Progenitor cell of endocrine pancreas (in vitro differentiated cells): ENCODE data around the gene PGGHG. TPM values are rescaled to one million over a fixed set of nuclear protein-coding genes. Genes with fewer than 3 reads are reported as not detected.

Experiments used
- DNase-seq: peaks from one replicate; pipeline ENCODE4 v3.0.0; 2021; ENCODE audit warnings: low spot score; ENCODE audit not compliant: unreplicated experiment
- H3K27ac Mint-ChIP-seq: 2 replicates; pipeline ENCODE4 v1.8.0; 2021; ENCODE audit warnings: mild to moderate bottlenecking, moderate library complexity, mixed read lengths
- H3K27me3 Mint-ChIP-seq: 2 replicates; pipeline ENCODE4 v1.8.0; 2021; ENCODE audit warnings: mixed read lengths
- H3K36me3 Mint-ChIP-seq: 2 replicates; pipeline ENCODE4 v1.8.0; 2022; ENCODE audit warnings: mixed read lengths; ENCODE audit not compliant: insufficient read depth
- H3K4me1 Mint-ChIP-seq: 2 replicates; pipeline ENCODE4 v1.8.0; 2021; ENCODE audit warnings: low read depth, mixed read lengths
- H3K4me3 Mint-ChIP-seq: 2 replicates; pipeline ENCODE4 v1.8.0; 2021; ENCODE audit warnings: low read depth, mild to moderate bottlenecking, moderate library complexity, mixed read lengths
- H3K9me3 Mint-ChIP-seq: 2 replicates; pipeline ENCODE4 v1.8.0; 2021; ENCODE audit warnings: low read depth, mixed read lengths
- CTCF ChIP-seq: fragments of 200-600 bp; sonication (generic); IDR thresholded peaks from one replicate; pipeline ENCODE4 v1.5.0; 2021; ENCODE audit warnings: antibody characterized with exemption, mild to moderate bottlenecking; ENCODE audit not compliant: unreplicated experiment
- total RNA-seq: library from RNA; stranded (reverse); gene quantifications from 2 replicates; pipeline ENCODE4 v1.2.1, GENCODE V29; 2021

PGGHG gene
- total RNA-seq, 1 donor from 2014 or later = 67.0 TPM

- Mint-ChIP-seq H3K27me3 (peaks cover 7% of the 10 kb centered on the region), H3K27ac (no peak overlapping the region), H3K36me3 (peaks cover 2% of the 10 kb centered on the region), H3K4me1 (peaks cover 7% of the 10 kb centered on the region), H3K4me3 (no peak overlapping the region), H3K9me3 (no peaks in the 10 kb centered on the region)
- no peak for TF ChIP-seq CTCF
- no peak for DNase-seq
Observed at GRCh38 chr11:295351-296170, 6.6 kb downstream of the PGGHG start.

DNA sequence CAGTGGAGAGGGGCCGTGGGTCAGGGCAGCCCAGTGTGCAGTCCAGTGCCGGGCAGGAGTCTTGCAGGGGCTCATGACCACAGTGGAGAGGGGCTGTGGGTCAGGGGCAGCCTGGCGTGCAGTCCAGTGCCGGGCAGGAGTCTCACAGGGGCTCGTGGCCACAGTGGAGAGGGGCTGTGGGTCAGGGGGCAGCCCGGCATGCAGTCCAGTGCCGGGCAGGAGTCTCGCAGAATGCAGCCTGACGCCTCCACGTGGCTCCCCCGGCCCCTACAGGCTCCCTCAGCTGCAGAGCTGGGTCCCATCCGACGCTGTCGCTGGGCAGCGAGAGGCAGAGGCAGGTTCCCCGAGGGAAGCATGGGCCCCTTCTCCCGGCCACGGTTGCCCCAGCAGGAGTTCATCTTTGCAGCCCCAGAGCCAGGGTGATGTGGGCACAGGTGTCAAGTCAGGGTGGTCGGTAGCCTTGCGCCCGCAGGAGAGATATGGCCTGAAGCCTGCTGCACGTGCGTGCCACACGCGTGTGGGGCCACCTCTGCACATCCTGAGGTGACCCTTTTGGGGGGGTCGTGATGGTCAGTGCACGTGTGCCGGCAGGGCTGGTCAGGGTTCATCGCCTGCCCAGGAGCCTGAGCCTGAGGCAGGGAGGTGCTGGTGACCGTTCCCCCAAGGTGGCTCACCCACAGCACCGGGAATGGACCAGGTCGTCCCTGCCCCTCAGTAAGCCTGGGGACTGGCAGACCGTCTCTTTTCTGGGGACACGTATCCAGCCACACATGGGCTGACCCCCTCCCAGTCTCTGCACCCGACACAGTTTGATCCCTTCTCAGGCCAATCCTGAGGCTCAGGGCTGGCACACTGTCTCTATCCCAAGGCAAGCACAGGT lies 7.5 kb downstream of the PGGHG start:
- H3K4me3 Mint-ChIP-seq = no peak overlapping the region
- H3K4me1 Mint-ChIP-seq = peaks cover 9% of the 10 kb centered on the region
- peaks cover 13% of the 10 kb centered on the region for H3K27me3 Mint-ChIP-seq
- TF ChIP-seq CTCF = no peak
- peaks cover 1% of the 10 kb centered on the region for H3K36me3 Mint-ChIP-seq
- no peaks in the 10 kb centered on the region for H3K9me3 Mint-ChIP-seq
- no peak for DNase-seq
- no peak overlapping the region for H3K27ac Mint-ChIP-seq

DNA sequence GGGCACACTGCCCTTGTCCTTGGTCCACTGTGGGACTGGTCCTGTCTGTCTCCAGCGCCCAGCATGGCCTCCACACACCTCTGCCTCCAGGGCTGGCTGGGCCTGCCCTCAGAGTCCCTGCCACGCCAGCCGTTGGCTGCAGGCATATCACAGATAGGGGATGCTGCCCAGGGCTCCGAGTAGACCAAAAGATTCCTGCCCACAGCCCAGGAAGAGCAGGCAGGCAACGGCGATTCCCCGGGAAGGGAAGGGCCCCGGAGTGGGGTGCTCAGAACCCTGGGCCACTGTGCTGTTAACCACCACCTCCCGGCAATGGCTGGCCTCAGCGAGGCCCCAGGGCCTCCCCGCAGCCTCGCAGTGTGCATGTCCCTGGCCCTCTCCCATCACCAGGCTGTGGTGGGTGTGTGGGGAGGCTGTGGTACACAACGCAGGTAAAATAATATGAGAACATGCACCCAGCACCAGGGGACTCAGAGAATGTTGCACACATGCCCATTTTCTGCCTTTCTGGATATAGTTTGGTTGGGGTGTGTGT lies 8.2 kb downstream of the PGGHG start:
- H3K4me3 Mint-ChIP-seq = no peak overlapping the region
- H3K4me1 Mint-ChIP-seq = peaks cover 9% of the 10 kb centered on the region
- H3K27ac Mint-ChIP-seq = no peak overlapping the region
- no peak for TF ChIP-seq CTCF
- H3K36me3 Mint-ChIP-seq = no peaks in the 10 kb centered on the region
- no peaks in the 10 kb centered on the region for H3K9me3 Mint-ChIP-seq
- H3K27me3 Mint-ChIP-seq = peaks cover 13% of the 10 kb centered on the region
- no peak for DNase-seq

DNA sequence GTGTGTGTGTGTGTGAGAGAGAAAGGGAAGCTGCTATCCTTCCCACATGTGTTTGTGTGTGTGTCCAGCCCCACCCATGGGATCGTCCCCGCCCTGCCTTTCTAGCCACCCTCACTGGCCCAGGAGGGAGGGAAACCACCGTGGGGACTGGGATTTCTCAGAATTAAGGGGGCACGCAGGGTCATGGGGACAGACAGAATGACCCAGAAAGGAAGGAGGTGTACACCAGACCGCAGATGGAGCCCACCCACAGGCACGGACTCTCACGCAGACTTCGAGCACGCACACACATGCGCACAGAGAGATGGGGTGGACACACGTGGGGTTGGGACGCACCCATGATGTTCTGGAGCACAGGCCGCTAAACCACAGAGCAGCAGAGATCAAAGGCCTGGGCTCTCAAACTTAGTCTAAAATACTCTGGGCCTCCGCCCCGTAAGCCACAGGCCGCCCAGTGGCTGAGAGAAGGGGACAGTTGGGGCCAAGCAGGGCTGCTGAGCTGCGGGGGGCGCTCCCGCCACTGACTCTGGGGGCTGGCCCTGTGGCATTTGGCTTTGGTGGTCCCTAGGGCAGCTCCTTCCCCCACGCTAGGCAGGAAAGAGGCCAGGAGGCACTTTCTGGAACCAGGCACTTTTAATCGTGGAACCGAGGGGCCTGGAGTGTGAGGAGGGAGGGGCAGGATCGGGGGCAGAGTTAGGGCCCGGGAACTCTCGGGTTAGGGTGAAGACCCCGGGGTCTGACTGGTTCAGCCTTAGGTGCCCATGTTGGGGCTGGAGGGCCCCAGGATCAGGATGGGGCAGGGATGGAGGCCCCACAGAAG lies 8.9 kb downstream of the PGGHG start:
- peaks cover 13% of the 10 kb centered on the region for H3K27me3 Mint-ChIP-seq
- DNase-seq = no peak
- H3K9me3 Mint-ChIP-seq = no peaks in the 10 kb centered on the region
- peaks cover 9% of the 10 kb centered on the region for H3K4me1 Mint-ChIP-seq
- H3K4me3 Mint-ChIP-seq = no peak overlapping the region
- H3K27ac Mint-ChIP-seq = no peak overlapping the region
- H3K36me3 Mint-ChIP-seq = no peaks in the 10 kb centered on the region
- TF ChIP-seq CTCF = no peak
